Coronary artery (tissue), 2 donors: ENCODE results near the gene CELF6.
"Not testable (repeated sequence)": the region's sequence is repeated elsewhere in the genome, so short reads cannot be mapped to it uniquely, and the experiment has no call there.

Source experiments
- DNase-seq: peaks from one replicate; pipeline ENCODE4 v3.0.0-alpha.2; 2017; ENCODE audit warnings: low spot score
- H3K27ac ChIP-seq, 2 donors: fragments of 200-600 bp; sonication (generic); one replicate each; pipeline ENCODE4 v1.5.1; 2016 to 2019
- H3K4me3 ChIP-seq: fragments of 200-600 bp; sonication (generic); 2 replicates; pipeline ENCODE4 v1.5.1; 2016; ENCODE audit warnings: mild to moderate bottlenecking, moderate library complexity
- TF ChIP-seq, protein P1 (sequence below): fragments of 200-600 bp; sonication (generic); IDR thresholded peaks from one replicate; pipeline ENCODE4 v1.5.1; 2019; ENCODE audit warnings: antibody characterized with exemption

CELF6 gene

DNA sequence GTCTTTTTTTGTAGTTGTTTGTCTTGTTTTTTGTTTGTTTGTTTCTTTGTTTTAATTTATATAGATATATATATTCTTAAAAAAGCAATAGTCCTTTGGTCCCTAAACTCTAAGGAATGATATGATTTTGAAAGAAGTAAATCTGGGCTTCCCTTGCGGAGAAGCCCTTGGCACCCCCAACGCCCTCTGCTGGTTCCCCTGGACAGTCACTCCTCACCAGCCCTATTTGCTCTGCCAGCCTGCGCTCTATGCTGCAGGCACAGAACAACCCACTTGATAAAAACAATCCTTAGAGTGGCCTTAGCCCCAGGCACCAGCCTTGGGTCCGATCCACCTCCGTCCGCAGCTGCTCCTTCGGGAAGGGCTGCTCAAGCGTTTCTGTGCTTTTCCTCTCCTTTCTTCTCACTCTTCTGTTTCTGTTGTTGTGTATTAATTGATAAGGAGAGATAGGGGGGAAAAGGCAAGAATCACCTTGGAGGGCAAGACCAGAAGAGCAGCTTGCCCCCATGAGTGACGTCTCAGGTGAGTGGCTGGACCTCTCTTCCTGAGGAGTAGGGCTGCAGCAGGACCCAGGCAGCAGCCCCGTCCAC is 33.9 kb downstream of the CELF6 start:
- Histone ChIP-seq H3K4me3 (no peak overlapping the region), H3K27ac (no peak overlapping the region)
- no peak for DNase-seq
- TF ChIP-seq, protein P1, sequence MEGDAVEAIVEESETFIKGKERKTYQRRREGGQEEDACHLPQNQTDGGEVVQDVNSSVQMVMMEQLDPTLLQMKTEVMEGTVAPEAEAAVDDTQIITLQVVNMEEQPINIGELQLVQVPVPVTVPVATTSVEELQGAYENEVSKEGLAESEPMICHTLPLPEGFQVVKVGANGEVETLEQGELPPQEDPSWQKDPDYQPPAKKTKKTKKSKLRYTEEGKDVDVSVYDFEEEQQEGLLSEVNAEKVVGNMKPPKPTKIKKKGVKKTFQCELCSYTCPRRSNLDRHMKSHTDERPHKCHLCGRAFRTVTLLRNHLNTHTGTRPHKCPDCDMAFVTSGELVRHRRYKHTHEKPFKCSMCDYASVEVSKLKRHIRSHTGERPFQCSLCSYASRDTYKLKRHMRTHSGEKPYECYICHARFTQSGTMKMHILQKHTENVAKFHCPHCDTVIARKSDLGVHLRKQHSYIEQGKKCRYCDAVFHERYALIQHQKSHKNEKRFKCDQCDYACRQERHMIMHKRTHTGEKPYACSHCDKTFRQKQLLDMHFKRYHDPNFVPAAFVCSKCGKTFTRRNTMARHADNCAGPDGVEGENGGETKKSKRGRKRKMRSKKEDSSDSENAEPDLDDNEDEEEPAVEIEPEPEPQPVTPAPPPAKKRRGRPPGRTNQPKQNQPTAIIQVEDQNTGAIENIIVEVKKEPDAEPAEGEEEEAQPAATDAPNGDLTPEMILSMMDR: no peak

DNA sequence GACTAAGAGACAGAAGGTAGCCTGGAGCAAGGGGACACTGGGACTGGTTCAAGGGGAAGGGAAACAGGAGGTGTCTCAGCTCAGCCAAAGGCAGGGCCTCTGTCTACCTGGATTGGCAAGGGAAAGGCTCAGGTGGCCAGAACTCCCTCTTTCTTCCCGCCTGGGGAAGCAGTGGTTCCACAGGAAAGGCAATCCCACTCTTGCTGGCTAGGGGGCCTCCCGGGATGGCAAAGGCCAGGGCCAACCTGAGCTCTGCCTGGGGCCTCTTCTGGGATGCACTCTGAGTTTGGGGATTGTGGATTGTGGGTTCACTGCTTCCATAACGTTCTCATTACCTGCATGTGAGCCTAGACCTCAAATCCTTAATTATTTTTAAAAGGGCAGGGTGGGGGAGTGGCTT is 34.6 kb downstream of the CELF6 start:
- no peak overlapping the region for H3K27ac ChIP-seq

DNA sequence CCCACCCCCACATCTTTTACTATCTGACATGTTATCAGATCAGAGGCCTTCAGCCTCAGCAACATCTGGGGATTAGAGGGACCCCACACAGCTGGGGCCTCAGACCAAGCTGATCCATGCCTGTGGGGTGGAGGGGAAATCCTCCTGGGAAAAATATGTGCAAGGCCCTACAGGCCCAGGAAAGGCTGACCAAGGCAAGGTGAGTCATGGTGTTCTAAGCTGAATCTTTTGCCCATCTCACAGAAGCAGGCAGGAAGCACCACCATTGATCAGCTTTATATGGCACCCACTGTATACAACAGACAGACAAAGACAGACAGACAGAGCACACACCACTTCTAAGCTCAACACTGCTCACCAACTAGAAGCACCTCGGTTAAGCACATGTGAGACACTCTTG is 35.2 kb downstream of the CELF6 start:
- no peak for DNase-seq
- Histone ChIP-seq H3K27ac (no peak overlapping the region), H3K4me3 (no peak overlapping the region)
- TF ChIP-seq, protein P1: no peak

More for the DNA sequence above, 34.6 kb downstream of the CELF6 start:
- TF ChIP-seq, protein P1: no peak
- no peak for DNase-seq
- no peak overlapping the region for H3K4me3 ChIP-seq

DNA sequence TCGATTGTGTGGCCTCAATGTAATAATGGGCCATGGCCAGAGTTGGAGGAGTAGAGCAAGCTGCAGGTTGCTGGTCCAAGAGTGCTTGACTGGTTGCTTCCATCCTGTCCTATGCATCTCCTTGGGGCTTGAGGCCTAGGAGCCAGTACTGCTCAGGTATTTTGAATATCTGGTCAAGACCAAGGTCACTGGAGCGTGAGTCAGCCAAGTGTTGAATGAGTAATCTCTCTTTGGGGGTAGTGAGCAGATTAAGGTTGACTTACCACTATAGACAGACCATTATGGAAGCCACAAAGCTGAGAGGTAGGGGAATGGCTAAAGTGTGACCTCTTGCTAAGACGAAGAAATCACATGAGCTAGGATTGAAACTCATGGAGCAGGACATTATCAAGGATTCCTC is 38.2 kb downstream of the CELF6 start:
- no peak overlapping the region for H3K4me3 ChIP-seq
- TF ChIP-seq, protein P1: no peak
- H3K27ac ChIP-seq: no peak overlapping the region
- DNase-seq: no peak

DNA sequence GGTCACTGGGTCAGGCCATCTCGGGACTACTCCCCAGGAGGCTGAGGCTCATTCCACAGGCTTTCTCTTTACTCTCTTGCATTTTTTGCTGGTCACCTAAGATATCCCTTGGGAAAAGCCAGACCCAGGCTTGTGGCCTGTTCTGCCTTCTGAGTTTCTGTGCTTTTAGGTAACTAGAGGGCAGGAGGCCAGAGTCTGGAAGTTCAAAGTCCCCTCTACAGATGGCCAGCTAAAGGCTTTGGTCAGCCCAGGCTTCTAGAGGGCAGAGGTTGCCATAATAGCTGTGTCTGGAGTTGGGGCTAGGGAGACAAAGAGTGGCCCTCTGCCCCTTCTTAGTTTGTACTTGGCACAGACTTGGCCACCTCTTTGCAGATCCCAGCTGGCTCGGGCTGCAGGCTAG is 39.2 kb downstream of the CELF6 start:
- Histone ChIP-seq H3K4me3 (no peak overlapping the region), H3K27ac (no peak overlapping the region)
- TF ChIP-seq, protein P1: no peak
- no peak for DNase-seq

DNA sequence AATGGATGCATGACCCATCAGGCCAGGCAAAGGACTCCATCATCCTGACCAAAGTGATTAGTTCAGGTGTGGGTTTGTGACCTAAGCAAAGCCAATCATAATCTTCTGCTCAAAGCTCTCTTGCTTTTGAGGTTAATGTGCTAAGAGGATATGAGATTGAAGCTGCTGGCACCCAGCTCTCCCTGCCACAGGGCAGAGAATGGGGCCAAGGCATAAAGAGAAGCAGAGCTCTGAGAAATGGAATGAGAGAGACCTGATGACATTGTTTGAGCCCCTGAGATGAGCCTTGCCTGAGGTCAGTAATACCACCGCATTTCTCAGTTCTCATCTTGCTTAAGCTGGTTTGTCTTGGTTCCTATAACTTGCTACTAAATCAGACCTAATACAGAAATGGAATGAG is 41.2 kb downstream of the CELF6 start:
- Histone ChIP-seq H3K27ac (no peak overlapping the region), H3K4me3 (no peak overlapping the region)
- no peak for DNase-seq
- TF ChIP-seq, protein P1: no peak

DNA sequence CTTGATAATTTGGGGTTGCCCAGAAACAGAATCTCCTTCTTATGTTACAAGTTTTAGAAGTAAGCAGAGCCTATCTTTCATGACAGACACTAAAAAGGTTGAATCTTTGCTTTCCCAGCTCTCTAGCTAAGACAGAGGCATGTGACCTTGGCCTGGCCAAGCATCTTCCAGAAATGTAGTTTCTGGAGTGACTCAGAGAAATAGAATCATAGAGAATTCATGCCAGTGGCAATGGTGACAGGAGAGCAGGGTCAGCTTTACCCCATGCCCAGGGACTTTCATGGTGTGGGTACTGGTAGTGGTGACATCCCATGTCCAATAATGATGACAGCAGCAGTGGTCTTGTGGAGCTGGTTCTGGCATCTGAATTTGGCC is 43.6 kb downstream of the CELF6 start:
- DNase-seq: no peak
- H3K4me3 ChIP-seq: no peak overlapping the region
- H3K27ac ChIP-seq: no peak overlapping the region
- TF ChIP-seq, protein P1: no peak

DNA sequence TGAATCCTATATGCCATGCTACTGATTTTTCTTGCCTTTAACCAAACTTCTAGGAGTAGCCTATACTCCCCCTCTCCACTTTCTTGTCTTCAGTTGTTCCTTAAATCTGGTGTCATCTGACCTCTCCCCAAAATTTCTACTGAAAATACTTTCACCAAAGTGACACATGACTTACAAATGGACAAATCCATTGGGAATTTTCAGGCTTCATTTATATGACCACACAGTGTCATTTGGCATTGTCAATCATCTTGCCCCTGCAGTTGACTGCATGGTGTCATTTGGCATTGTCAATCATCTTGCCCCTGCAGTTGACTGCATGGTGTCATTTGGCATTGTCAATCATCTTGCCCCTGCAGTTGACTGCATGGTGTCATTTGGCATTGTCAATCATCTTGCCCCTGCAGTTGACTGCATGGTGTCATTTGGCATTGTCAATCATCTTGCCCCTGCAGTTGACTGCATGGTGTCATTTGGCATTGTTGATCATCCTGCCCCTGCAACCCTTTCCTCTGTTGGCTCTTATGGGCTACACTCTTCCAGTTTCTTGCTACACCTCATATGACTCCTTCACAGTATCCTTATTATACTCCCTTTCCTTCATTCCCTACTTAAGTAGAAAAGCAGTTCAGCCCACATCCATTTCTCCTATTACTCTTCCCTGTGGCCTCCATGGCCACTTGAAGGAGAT is 44.2 kb downstream of the CELF6 start:
- not testable (repeated sequence) for H3K4me3 ChIP-seq, DNase-seq, H3K27ac ChIP-seq
